Measurements from ENCODE around the gene CDK18. TPM values are rescaled to one million over a fixed set of nuclear protein-coding genes. Genes with fewer than 3 reads are reported as not detected.
A peak's percentile ranks its signal among the peaks of the same experiment; 100 is the strongest.

Gene CDK18
- total RNA-seq, 2 experiments from 2014 or later, result 3.6 to 4.1 TPM

- peaks cover 1% of the 10 kb centered on the region for H3K4me1 Mint-ChIP-seq (ENCODE audit: low read depth)
- no peak overlapping the region for H3K4me3 Mint-ChIP-seq
- DNase-seq, result no peak
- H3K27ac Mint-ChIP-seq, result no peak overlapping the region
- intact Hi-C loops (cut with micrococcal nuclease), result loop anchor here (5.0 kb wide), 1 partner anchor 178 kb away; no protein-coding TSS in a partner anchor
- no peaks in the 10 kb centered on the region for H3K9me3 Mint-ChIP-seq
- CTCF ChIA-PET, result interaction anchor here (0.9 to 1.6 kb wide), 2 partner anchors 51 to 83 kb away, joined by 4 to 6 read pairs; no protein-coding TSS in a partner anchor
- no peaks in the 10 kb centered on the region for H3K36me3 Mint-ChIP-seq (ENCODE audit: low read depth)
- peaks cover 11% of the 10 kb centered on the region for H3K27me3 Mint-ChIP-seq (ENCODE audit: low read depth)
Measured at GRCh38 chr1:205575294-205575885, 70.9 kb downstream of the CDK18 start.

GRCh38 chr1:205576011-205576410 is 71.5 kb downstream of the CDK18 start:
- Mint-ChIP-seq H3K4me3 (no peak overlapping the region), H3K27ac (no peak overlapping the region), H3K9me3 (no peaks in the 10 kb centered on the region), H3K4me1 (ENCODE audit: low read depth) (no peaks in the 10 kb centered on the region), H3K27me3 (ENCODE audit: low read depth) (peaks cover 11% of the 10 kb centered on the region), H3K36me3 (ENCODE audit: low read depth) (no peaks in the 10 kb centered on the region)
- DNase-seq, result no peak
- intact Hi-C loops (cut with micrococcal nuclease), result loop anchor here (5.0 kb wide), 1 partner anchor 179 kb away; no protein-coding TSS in a partner anchor
- CTCF ChIA-PET, result no interaction called here

- no peaks in the 10 kb centered on the region for H3K4me1 Mint-ChIP-seq (ENCODE audit: low read depth)
- peak; percentile 1 for DNase-seq
- H3K36me3 Mint-ChIP-seq (ENCODE audit: low read depth), result no peaks in the 10 kb centered on the region
- H3K27ac Mint-ChIP-seq, result no peak overlapping the region
- H3K9me3 Mint-ChIP-seq, result no peaks in the 10 kb centered on the region
- H3K27me3 Mint-ChIP-seq (ENCODE audit: low read depth), result peaks cover 8% of the 10 kb centered on the region
- CTCF ChIA-PET, result interaction anchor here (0.6 kb wide), 1 partner anchor 215 kb away, joined by 3 read pairs; no protein-coding TSS in a partner anchor
- intact Hi-C loops (cut with micrococcal nuclease), result loop anchor here (5.0 kb wide), 1 partner anchor 180 kb away; no protein-coding TSS in a partner anchor
- H3K4me3 Mint-ChIP-seq, result no peak overlapping the region
Measured at GRCh38 chr1:205576805-205577761, 72.6 kb downstream of the CDK18 start.

- Mint-ChIP-seq H3K9me3 (no peaks in the 10 kb centered on the region), H3K27ac (no peak overlapping the region), H3K36me3 (ENCODE audit: low read depth) (no peaks in the 10 kb centered on the region), H3K4me3 (no peak overlapping the region), H3K27me3 (ENCODE audit: low read depth) (peaks cover 4% of the 10 kb centered on the region), H3K4me1 (ENCODE audit: low read depth) (peaks cover 2% of the 10 kb centered on the region)
- DNase-seq, result no peak
- CTCF ChIA-PET, result interaction anchor here (0.6 to 1.2 kb wide), 2 partner anchors 81 to 216 kb away, joined by 3 read pairs; no protein-coding TSS in a partner anchor
- intact Hi-C loops (cut with micrococcal nuclease), result loop anchor here (5.0 kb wide), 1 partner anchor 181 kb away; no protein-coding TSS in a partner anchor
Measured at GRCh38 chr1:205577874-205578658, 73.6 kb downstream of the CDK18 start.

GRCh38 chr1:205578780-205579571 is 74.5 kb downstream of the CDK18 start:
- Mint-ChIP-seq H3K27me3 (ENCODE audit: low read depth) (peaks cover 4% of the 10 kb centered on the region), H3K4me1 (ENCODE audit: low read depth) (peaks cover 2% of the 10 kb centered on the region), H3K27ac (no peak overlapping the region), H3K36me3 (ENCODE audit: low read depth) (no peaks in the 10 kb centered on the region), H3K9me3 (no peaks in the 10 kb centered on the region), H3K4me3 (no peak overlapping the region)
- DNase-seq, result peak; percentile 2
- CTCF ChIA-PET, result interaction anchor here (1.2 to 1.6 kb wide), 2 partner anchors 79 to 80 kb away, joined by 3 to 5 read pairs; no protein-coding TSS in a partner anchor
- intact Hi-C loops (cut with micrococcal nuclease), result loop anchor here (5.0 kb wide), 1 partner anchor 182 kb away; no protein-coding TSS in a partner anchor

- H3K36me3 Mint-ChIP-seq (ENCODE audit: low read depth), result no peaks in the 10 kb centered on the region
- CTCF ChIA-PET, result interaction anchor here (0.6 to 2.7 kb wide), 4 partner anchors 12 to 80 kb away, joined by 3 to 11 read pairs (median 4); partner anchors contain the start of gene ELK4
- peaks cover 2% of the 10 kb centered on the region for H3K4me1 Mint-ChIP-seq (ENCODE audit: low read depth)
- no peaks in the 10 kb centered on the region for H3K9me3 Mint-ChIP-seq
- intact Hi-C loops (cut with micrococcal nuclease), result loop anchor here (5.0 kb wide), 1 partner anchor 182 kb away; no protein-coding TSS in a partner anchor
- no peak overlapping the region for H3K27ac Mint-ChIP-seq
- H3K4me3 Mint-ChIP-seq, result no peak overlapping the region
- peaks cover 4% of the 10 kb centered on the region for H3K27me3 Mint-ChIP-seq (ENCODE audit: low read depth)
- peak; percentile 1 for DNase-seq
Measured at GRCh38 chr1:205579711-205580110, 75.2 kb downstream of the CDK18 start.

- Mint-ChIP-seq H3K4me1 (ENCODE audit: low read depth) (peaks cover 2% of the 10 kb centered on the region), H3K27me3 (ENCODE audit: low read depth) (peaks cover 4% of the 10 kb centered on the region), H3K36me3 (ENCODE audit: low read depth) (no peaks in the 10 kb centered on the region), H3K9me3 (no peaks in the 10 kb centered on the region), H3K4me3 (no peak overlapping the region), H3K27ac (no peak overlapping the region)
- intact Hi-C loops (cut with micrococcal nuclease), result no loop called here
- peak; percentile 2 for DNase-seq
- CTCF ChIA-PET, result interaction anchor here (0.6 to 2.7 kb wide), 3 partner anchors 12 to 78 kb away, joined by 3 to 11 read pairs (median 5); partner anchors contain the start of gene ELK4
Measured at GRCh38 chr1:205580140-205580922, 75.9 kb downstream of the CDK18 start.

- DNase-seq, result no peak
- no peaks in the 10 kb centered on the region for H3K36me3 Mint-ChIP-seq (ENCODE audit: low read depth)
- H3K4me3 Mint-ChIP-seq, result no peak overlapping the region
- H3K27ac Mint-ChIP-seq, result no peak overlapping the region
- intact Hi-C loops (cut with micrococcal nuclease), result no loop called here
- H3K27me3 Mint-ChIP-seq (ENCODE audit: low read depth), result peaks cover 4% of the 10 kb centered on the region
- peaks cover 2% of the 10 kb centered on the region for H3K4me1 Mint-ChIP-seq (ENCODE audit: low read depth)
- H3K9me3 Mint-ChIP-seq, result no peaks in the 10 kb centered on the region
- CTCF ChIA-PET, result interaction anchor here (2.7 kb wide), 1 partner anchor 11 kb away, joined by 11 read pairs; no protein-coding TSS in a partner anchor
Measured at GRCh38 chr1:205580923-205581180, 76.4 kb downstream of the CDK18 start.

- H3K27me3 Mint-ChIP-seq (ENCODE audit: low read depth), result peaks cover 4% of the 10 kb centered on the region
- H3K4me3 Mint-ChIP-seq, result no peak overlapping the region
- no peaks in the 10 kb centered on the region for H3K9me3 Mint-ChIP-seq
- peaks cover 2% of the 10 kb centered on the region for H3K4me1 Mint-ChIP-seq (ENCODE audit: low read depth)
- peak; percentile 3 for DNase-seq
- intact Hi-C loops (cut with micrococcal nuclease), result no loop called here
- no peak overlapping the region for H3K27ac Mint-ChIP-seq
- CTCF ChIA-PET, result interaction anchor here (2.7 kb wide), 1 partner anchor 10 kb away, joined by 11 read pairs; no protein-coding TSS in a partner anchor
- no peaks in the 10 kb centered on the region for H3K36me3 Mint-ChIP-seq (ENCODE audit: low read depth)
Measured at GRCh38 chr1:205581321-205581980, 77.0 kb downstream of the CDK18 start.

GRCh38 chr1:205582046-205582445 is 77.6 kb downstream of the CDK18 start:
- CTCF ChIA-PET, result interaction anchor here (2.7 to 3.1 kb wide), 2 partner anchors 10 to 76 kb away, joined by 11 to 15 read pairs; no protein-coding TSS in a partner anchor
- Mint-ChIP-seq H3K27ac (no peak overlapping the region), H3K4me3 (no peak overlapping the region), H3K27me3 (ENCODE audit: low read depth) (peaks cover 1% of the 10 kb centered on the region), H3K36me3 (ENCODE audit: low read depth) (no peaks in the 10 kb centered on the region), H3K9me3 (no peaks in the 10 kb centered on the region), H3K4me1 (ENCODE audit: low read depth) (peaks cover 2% of the 10 kb centered on the region)
- peak; percentile 3 for DNase-seq
- intact Hi-C loops (cut with micrococcal nuclease), result no loop called here
